Measurements from ENCODE around the gene SPHK2. TPM values are rescaled to one million over a fixed set of nuclear protein-coding genes. Genes with fewer than 3 reads are reported as not detected.

The SPHK2 gene
- total RNA-seq, 4 donors from 2014 or later = 3.9 to 9.9 (median 5.6) TPM

Other genes starting within 250 kb of the SPHK2 start
- gene KDELR1, start 228.0 kb upstream of the SPHK2 start, total RNA-seq = 10 to 100 TPM; 77.3 to 94.1 (median 87.7) TPM
- 1 to 10 TPM in 2 of 4 donors, under 1 TPM in 2; 0.38 to 1.4 (median 0.94) TPM for gene GRIN2D, start 225.8 kb upstream of the SPHK2 start, total RNA-seq
- gene GRWD1, start 173.5 kb upstream of the SPHK2 start, total RNA-seq = 10 to 100 TPM; 24.5 to 53.4 (median 40.1) TPM
- 1 to 10 TPM; 4.2 to 4.7 (median 4.6) TPM for gene KCNJ14, start 163.9 kb upstream of the SPHK2 start, total RNA-seq
- 10 to 100 TPM; 54.9 to 86.5 (median 63.2) TPM for gene CYTH2, start 150.1 kb upstream of the SPHK2 start, total RNA-seq
- 1 to 10 TPM; 1.3 to 3.5 (median 1.6) TPM for gene LMTK3, start 107.7 kb upstream of the SPHK2 start, total RNA-seq
- gene SULT2B1, start 67.3 kb upstream of the SPHK2 start, total RNA-seq = 100 to 1,000 TPM in 2 of 4 donors, 10 to 100 TPM in 2; 26.0 to 162 (median 122) TPM
- 1 to 10 TPM; 2.1 to 3.6 (median 2.8) TPM for gene SPACA4, start 12.8 kb upstream of the SPHK2 start, total RNA-seq
- gene FAM83E, start 4.4 kb upstream of the SPHK2 start, total RNA-seq = 1 to 10 TPM in 2 of 4 donors, under 1 TPM in 2; 0.87 to 5.1 (median 1.1) TPM
- gene RPL18, start 328 bp upstream of the SPHK2 start, total RNA-seq = 1,000 to 10,000 TPM; 2,067 to 3,423 (median 3,271) TPM
- 10 to 100 TPM; 11.2 to 22.3 (median 17.8) TPM for gene DBP, start 17.9 kb downstream of the SPHK2 start, total RNA-seq
- 10 to 100 TPM in 2 of 4 donors, 1 to 10 TPM in 2; 8.8 to 11.0 (median 9.7) TPM for gene CA11, start 26.7 kb downstream of the SPHK2 start, total RNA-seq
- gene NTN5, start 53.5 kb downstream of the SPHK2 start, total RNA-seq = 1 to 10 TPM in 2 of 4 donors, under 1 TPM in 2; 0.64 to 2.2 (median 1.3) TPM
- gene FUT2, start 76.5 kb downstream of the SPHK2 start, total RNA-seq = 10 to 100 TPM in 1 of 4 donors, 1 to 10 TPM in 3; 2.1 to 17.4 (median 4.9) TPM
- 1 to 10 TPM in 3 of 4 donors, under 1 TPM in 1; 0.57 to 1.6 (median 1.5) TPM for gene MAMSTR, start 100.2 kb downstream of the SPHK2 start, total RNA-seq
- gene RASIP1, start 121.1 kb downstream of the SPHK2 start, total RNA-seq = 10 to 100 TPM in 1 of 4 donors, 1 to 10 TPM in 3; 5.1 to 16.1 (median 6.5) TPM
- under 1 TPM in 2 of 4 donors, not detected in 2; 0.40 to 0.45 TPM for gene IZUMO1, start 127.4 kb downstream of the SPHK2 start, total RNA-seq
- 1 to 10 TPM; 1.2 to 3.9 (median 2.6) TPM for gene FUT1, start 133.1 kb downstream of the SPHK2 start, total RNA-seq
- not detected for gene FGF21, start 136.0 kb downstream of the SPHK2 start, total RNA-seq
- 10 to 100 TPM; 33.5 to 50.6 (median 38.1) TPM for gene BCAT2, start 191.5 kb downstream of the SPHK2 start, total RNA-seq
- gene HSD17B14, start 217.0 kb downstream of the SPHK2 start, total RNA-seq = 1 to 10 TPM; 2.5 to 3.4 (median 3.1) TPM
- 1 to 10 TPM; 2.8 to 5.1 (median 5.0) TPM for gene PLEKHA4, start 249.1 kb downstream of the SPHK2 start, total RNA-seq

All from suprapubic skin (tissue), 4 donors.